ENCODE measurements around the gene LRP6.
"Not testable (repeated sequence)": the region's sequence is repeated elsewhere in the genome, so short reads cannot be mapped to it uniquely, and the experiment has no call there.

DNA sequence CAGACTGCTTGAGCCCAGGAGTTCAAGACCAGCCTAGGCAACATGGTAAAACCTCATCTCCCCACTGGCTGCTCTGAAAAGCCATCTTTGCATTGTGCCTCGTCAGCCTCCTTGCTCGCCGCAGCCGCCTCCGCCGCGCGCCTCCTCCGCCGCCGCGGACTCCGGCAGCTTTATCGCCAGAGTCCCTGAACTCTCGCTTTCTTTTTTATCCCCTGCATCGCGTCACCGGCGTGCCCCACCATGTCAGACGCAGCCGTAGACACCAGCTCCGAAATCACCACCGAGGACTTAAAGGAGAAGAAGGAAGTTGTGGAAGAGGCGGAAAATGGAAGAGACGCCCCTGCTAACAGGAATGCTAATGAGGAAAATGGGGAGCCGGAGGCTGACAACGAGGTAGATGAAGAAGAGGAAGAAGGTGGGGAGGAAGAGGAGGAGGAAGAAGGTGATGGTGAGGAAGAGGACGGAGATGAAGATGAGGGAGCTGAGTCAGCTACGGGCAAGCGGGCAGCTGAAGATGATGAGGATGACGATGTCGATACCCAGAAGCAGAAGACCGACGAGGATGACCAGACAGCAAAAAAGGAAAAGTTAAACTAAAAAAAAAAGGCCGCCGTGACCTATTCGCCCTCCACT lies 155.8 kb downstream of the LRP6 start:
- TF ChIP-seq, protein P1, sequence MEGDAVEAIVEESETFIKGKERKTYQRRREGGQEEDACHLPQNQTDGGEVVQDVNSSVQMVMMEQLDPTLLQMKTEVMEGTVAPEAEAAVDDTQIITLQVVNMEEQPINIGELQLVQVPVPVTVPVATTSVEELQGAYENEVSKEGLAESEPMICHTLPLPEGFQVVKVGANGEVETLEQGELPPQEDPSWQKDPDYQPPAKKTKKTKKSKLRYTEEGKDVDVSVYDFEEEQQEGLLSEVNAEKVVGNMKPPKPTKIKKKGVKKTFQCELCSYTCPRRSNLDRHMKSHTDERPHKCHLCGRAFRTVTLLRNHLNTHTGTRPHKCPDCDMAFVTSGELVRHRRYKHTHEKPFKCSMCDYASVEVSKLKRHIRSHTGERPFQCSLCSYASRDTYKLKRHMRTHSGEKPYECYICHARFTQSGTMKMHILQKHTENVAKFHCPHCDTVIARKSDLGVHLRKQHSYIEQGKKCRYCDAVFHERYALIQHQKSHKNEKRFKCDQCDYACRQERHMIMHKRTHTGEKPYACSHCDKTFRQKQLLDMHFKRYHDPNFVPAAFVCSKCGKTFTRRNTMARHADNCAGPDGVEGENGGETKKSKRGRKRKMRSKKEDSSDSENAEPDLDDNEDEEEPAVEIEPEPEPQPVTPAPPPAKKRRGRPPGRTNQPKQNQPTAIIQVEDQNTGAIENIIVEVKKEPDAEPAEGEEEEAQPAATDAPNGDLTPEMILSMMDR (IDR thresholded peaks at IDR 0.05 in 4 of 5, conservative IDR thresholded peaks at IDR 0.05 in 1 of 5) = not testable (repeated sequence)
- not testable (repeated sequence) for TF ChIP-seq POLR2A (IDR thresholded peaks at IDR 0.05)
